ENCODE results near the gene ATRAID. TPM values are rescaled to one million over a fixed set of nuclear protein-coding genes. Genes with fewer than 3 reads are reported as not detected.

Gene ATRAID
- total RNA-seq, 1 experiment from 2014 or later: 97.2 TPM

GRCh38 chr2:27258051-27258450 is 46.2 kb downstream of the ATRAID start (continued):
- TF ChIP-seq ARID4B (CRISPR knock-in tag; IDR thresholded peaks at IDR 0.05; ENCODE audit: borderline replicate concordance) (no peak), USF2 (CRISPR knock-in tag; IDR thresholded peaks at IDR 0.05) (no peak), ATF2 (CRISPR knock-in tag; IDR thresholded peaks at IDR 0.05; ENCODE audit: borderline replicate concordance, low read depth) (no peak), GRHL2 (CRISPR knock-in tag; IDR thresholded peaks at IDR 0.05; ENCODE audit: insufficient replicate concordance, severe bottlenecking) (no peak)
- TF ChIP-seq, protein P1, sequence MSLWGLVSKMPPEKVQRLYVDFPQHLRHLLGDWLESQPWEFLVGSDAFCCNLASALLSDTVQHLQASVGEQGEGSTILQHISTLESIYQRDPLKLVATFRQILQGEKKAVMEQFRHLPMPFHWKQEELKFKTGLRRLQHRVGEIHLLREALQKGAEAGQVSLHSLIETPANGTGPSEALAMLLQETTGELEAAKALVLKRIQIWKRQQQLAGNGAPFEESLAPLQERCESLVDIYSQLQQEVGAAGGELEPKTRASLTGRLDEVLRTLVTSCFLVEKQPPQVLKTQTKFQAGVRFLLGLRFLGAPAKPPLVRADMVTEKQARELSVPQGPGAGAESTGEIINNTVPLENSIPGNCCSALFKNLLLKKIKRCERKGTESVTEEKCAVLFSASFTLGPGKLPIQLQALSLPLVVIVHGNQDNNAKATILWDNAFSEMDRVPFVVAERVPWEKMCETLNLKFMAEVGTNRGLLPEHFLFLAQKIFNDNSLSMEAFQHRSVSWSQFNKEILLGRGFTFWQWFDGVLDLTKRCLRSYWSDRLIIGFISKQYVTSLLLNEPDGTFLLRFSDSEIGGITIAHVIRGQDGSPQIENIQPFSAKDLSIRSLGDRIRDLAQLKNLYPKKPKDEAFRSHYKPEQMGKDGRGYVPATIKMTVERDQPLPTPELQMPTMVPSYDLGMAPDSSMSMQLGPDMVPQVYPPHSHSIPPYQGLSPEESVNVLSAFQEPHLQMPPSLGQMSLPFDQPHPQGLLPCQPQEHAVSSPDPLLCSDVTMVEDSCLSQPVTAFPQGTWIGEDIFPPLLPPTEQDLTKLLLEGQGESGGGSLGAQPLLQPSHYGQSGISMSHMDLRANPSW (CRISPR knock-in tag; conservative IDR thresholded peaks at IDR 0.05; ENCODE audit: low read depth): no peak

DNA sequence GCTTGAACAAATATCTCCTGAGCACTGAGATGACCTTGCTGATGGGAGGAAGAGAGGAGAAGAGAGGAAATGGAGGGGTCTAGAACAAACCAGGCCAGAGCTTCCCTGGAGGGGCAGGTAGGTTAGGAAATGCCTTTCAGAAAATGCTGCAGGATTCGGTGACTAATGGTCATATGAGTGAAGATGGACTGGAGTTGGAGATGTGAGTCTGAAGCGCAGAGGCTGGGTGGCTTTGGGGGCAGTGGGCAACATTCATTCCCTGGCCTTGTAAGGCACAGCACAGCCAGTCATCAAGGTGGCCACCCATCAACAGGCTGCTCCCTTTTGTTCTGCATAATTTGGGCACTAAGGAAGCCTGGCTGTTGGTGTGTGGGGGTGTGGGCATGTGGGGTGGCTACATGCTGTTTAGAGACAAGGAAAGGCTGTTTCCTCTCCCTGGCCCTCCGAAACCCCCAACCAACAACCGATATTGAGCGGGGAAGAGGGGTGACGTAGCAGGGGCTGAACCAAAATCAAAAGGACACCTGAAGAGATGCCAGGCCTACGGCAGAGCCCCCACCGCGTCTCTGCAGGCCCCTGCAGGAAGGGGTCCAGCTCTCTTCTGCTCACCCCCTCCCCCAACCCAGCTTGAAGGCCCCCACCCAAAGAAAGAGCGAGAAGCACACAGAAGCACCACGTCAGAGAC is 49.5 kb downstream of the ATRAID start:
- no peaks in the 10 kb centered on the region for H3K9me3 Mint-ChIP-seq
- CTCF ChIA-PET: interaction anchor here (1.0 to 7.7 kb wide), 7 partner anchors 10 to 174 kb away, joined by 3 to 124 read pairs (median 5); partner anchors contain the start of gene TRIM54
- no peak for TF ChIP-seq ELF4 (CRISPR knock-in tag; IDR thresholded peaks at IDR 0.05; ENCODE audit: low read depth)
- TF ChIP-seq, protein P2, sequence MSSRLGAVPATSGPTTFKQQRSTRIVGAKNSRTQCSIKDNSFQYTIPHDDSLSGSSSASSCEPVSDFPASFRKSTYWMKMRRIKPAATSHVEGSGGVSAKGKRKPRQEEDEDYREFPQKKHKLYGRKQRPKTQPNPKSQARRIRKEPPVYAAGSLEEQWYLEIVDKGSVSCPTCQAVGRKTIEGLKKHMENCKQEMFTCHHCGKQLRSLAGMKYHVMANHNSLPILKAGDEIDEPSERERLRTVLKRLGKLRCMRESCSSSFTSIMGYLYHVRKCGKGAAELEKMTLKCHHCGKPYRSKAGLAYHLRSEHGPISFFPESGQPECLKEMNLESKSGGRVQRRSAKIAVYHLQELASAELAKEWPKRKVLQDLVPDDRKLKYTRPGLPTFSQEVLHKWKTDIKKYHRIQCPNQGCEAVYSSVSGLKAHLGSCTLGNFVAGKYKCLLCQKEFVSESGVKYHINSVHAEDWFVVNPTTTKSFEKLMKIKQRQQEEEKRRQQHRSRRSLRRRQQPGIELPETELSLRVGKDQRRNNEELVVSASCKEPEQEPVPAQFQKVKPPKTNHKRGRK (CRISPR knock-in tag; IDR thresholded peaks at IDR 0.05; ENCODE audit: borderline replicate concordance): no peak
- TF ChIP-seq EMX1 (CRISPR knock-in tag; IDR thresholded peaks at IDR 0.05): no peak
- TF ChIP-seq, protein P3, sequence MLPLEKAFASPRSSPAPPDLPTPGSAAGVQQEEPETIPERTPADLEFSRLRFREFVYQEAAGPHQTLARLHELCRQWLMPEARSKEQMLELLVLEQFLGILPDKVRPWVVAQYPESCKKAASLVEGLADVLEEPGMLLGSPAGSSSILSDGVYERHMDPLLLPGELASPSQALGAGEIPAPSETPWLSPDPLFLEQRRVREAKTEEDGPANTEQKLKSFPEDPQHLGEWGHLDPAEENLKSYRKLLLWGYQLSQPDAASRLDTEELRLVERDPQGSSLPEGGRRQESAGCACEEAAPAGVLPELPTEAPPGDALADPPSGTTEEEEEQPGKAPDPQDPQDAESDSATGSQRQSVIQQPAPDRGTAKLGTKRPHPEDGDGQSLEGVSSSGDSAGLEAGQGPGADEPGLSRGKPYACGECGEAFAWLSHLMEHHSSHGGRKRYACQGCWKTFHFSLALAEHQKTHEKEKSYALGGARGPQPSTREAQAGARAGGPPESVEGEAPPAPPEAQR (CRISPR knock-in tag; IDR thresholded peaks at IDR 0.05): no peak
- H3K36me3 Mint-ChIP-seq: no peaks in the 10 kb centered on the region
- H3K4me1 Mint-ChIP-seq: peaks cover 26% of the 10 kb centered on the region
- H3K27ac Mint-ChIP-seq: no peak overlapping the region
- no peak for DNase-seq (ENCODE audit: low spot score)
- ATAC-seq: no peak
- H3K4me3 Mint-ChIP-seq: peak overlapping the region; percentile 77
- peaks cover 30% of the 10 kb centered on the region for H3K27me3 Mint-ChIP-seq (ENCODE audit: low read depth)
- POLR2A ChIA-PET: no interaction called here
